NB4 (cell line): ENCODE data around the gene PPAT.

ENCODE experiments used
- DNase-seq: peaks from one replicate; pipeline ENCODE4 v3.0.0; 2010; ENCODE audit warnings: low read depth
- H3K4me3 ChIP-seq: one replicate; pipeline ENCODE4 v1.5.1; 2011; ENCODE audit warnings: mild to moderate bottlenecking, low read depth, low read length, moderate library complexity
- CTCF ChIP-seq: IDR thresholded peaks from one replicate; pipeline ENCODE4 v1.5.1; 2012; ENCODE audit warnings: low read depth, low read length
- MAX ChIP-seq: IDR thresholded peaks from 2 replicates; pipeline ENCODE4 v1.6.1; 2011; ENCODE audit warnings: low read depth, low read length
- MYC ChIP-seq: IDR thresholded peaks from 2 replicates; pipeline ENCODE4 v1.6.1; 2011; ENCODE audit warnings: low read depth, low read length
- POLR2A ChIP-seq: IDR thresholded peaks from 2 replicates; pipeline ENCODE4 v1.6.1; 2011; ENCODE audit warnings: mild to moderate bottlenecking; ENCODE audit not compliant: insufficient read length; ENCODE audit errors: extremely low read depth

The PPAT gene

DNA sequence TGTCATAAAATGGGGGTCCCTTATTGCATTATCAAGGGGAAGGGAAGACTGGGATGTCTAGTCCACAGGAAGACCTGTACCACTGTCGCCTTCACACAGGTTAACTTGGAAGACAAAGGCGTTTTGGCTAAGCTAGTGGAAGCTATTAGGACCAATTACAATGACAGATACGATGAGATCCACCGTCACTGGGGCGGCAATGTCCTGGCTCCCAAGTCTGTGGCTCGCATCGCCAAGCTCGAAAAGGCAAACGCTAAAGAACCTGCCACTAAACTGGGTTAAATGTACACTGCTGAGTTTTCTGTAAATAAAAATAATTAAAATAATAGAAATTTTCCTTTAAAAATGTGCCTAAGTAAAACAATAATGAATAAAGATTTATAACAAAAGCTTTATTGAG is 78.8 kb downstream of the PPAT start:
- no peak for DNase-seq
- TF ChIP-seq MAX (no peak), CTCF (no peak), MYC (no peak), POLR2A (no peak)
- H3K4me3 ChIP-seq, result no peak overlapping the region

- DNase-seq, result no peak
- TF ChIP-seq MYC (no peak), POLR2A (no peak), MAX (no peak), CTCF (no peak)
Observed at GRCh38 chr4:56348576-56348975, 86.8 kb downstream of the PPAT start.

DNA sequence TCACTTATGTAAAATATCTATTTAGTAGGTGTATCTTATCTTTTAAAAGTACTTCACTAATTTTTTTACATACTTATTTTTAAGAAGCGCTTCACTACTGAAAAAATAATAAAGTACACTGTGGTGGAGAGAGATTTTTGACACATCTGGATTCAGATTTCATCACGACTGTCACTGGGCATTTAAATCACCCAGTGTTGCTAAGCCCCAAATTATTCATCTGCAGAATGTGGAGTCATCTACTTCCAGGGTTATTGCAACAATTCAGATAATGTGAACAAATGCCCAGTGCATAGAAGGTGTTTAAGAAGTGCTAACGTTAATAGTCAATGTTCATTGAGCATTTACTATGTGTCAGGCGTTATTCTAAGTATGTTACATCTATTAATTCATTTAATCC is 90.0 kb downstream of the PPAT start:
- H3K4me3 ChIP-seq, result no peak overlapping the region
- DNase-seq, result no peak
- TF ChIP-seq CTCF, result no peak
- no peak for TF ChIP-seq MAX
- TF ChIP-seq MYC, result no peak
- no peak for TF ChIP-seq POLR2A

More at GRCh38 chr4:56348576-56348975, 86.8 kb downstream of the PPAT start:
- no peak overlapping the region for H3K4me3 ChIP-seq
